A204.1 (cell line): ENCODE results near the gene DENND1A.
"Not testable (repeated sequence)": the region's sequence is repeated elsewhere in the genome, so short reads cannot be mapped to it uniquely, and the experiment has no call there.

Experiments
- FAIRE-seq: peaks from 2 replicates; lab custom pipeline; 2012; peaks lifted over from hg19 to GRCh38; lab: Jason Lieb, UNC

DENND1A gene

GRCh38 chr9:123914517-123915196 lies 15.3 kb downstream of the DENND1A start:
- no peak for FAIRE-seq

GRCh38 chr9:123912167-123912897 lies 17.6 kb downstream of the DENND1A start:
- no peak for FAIRE-seq

GRCh38 chr9:123911024-123911423 lies 18.9 kb downstream of the DENND1A start:
- FAIRE-seq = no peak

GRCh38 chr9:123909192-123909591 lies 20.7 kb downstream of the DENND1A start:
- not testable (repeated sequence) for FAIRE-seq

- FAIRE-seq = not testable (repeated sequence)
Observed at GRCh38 chr9:123903550-123903949, 26.4 kb downstream of the DENND1A start.

DNA sequence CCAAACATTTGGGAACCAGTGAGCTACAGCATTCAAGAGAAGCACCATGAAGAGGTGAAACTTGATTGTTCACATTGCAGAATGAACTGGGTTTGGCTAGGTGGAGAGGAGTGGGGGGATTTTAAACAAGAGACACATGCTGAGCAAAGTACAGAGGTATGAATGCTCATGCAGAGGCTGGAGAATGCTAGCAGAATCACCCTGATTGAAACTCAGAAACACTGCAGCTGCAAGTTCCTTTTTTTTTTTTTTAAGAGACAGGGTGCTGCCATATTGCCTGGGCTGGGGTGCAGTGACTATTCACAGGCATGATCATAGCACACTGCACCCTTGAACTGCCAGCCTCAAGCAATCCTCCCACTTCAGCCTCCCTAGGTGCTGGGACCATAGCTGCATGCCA lies 35.1 kb downstream of the DENND1A start:
- FAIRE-seq = no peak

GRCh38 chr9:123893831-123894460 lies 36.0 kb downstream of the DENND1A start:
- FAIRE-seq = no peak

GRCh38 chr9:123893115-123893514 lies 36.8 kb downstream of the DENND1A start:
- no peak for FAIRE-seq

DNA sequence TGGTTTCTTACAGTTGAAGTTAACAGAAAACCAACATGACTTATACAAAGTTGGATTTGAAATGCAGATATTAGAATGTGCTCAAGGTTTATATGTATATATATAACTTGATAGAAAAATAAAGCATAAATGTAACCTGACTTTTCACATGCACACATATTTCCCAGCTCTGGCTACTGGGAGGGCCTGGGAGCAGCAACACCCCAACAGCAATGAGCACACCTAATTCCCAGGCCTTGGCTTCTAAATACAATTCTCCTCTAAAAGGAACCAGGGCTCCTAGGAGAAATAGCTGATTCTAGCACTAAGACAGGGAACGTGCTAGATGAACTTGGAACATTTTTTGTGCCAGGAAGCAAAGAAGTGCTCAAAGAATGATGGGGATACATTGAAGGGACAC lies 42.1 kb downstream of the DENND1A start:
- no peak for FAIRE-seq

DNA sequence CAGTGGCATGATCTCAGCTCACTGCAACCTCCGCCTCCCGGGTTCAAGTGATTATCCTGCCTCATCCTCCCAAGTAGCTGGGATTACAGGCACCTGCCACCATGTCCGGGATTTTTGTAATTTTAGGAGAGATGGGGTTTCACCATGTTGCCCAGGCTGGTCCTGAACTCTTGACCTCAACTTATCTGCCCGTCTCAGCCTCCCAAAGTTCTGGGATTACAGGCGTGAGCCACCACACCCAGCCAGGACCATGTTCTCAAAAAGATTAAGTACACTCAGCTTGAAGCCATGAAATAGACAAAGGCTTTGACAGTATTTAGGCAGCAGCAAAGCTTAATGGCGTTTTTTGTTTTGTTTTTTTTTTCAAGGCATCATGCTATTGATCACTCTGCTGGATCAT lies 44.1 kb downstream of the DENND1A start:
- not testable (repeated sequence) for FAIRE-seq

GRCh38 chr9:123883634-123884033 lies 46.3 kb downstream of the DENND1A start:
- no peak for FAIRE-seq

GRCh38 chr9:123881604-123882003 lies 48.3 kb downstream of the DENND1A start:
- no peak for FAIRE-seq

DNA sequence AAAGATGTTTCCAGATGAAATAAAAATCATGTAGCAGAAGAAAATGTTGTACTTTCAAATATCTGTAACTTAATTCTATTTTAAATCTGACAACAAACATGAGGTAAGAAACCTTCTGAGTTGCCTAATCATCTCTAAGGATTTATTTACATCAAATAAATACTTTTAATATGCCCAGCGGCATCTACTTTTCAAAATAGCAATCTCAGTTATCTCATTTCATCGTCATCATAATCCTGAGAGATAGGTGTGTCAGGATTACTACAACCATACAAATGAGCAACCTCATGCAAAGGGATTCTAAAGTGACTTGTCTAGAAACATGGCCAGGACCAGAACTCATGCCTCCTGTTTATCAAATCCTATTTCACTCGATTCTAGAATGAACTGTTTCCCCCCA lies 49.5 kb downstream of the DENND1A start:
- no peak for FAIRE-seq

GRCh38 chr9:123876750-123877149 lies 53.2 kb downstream of the DENND1A start:
- FAIRE-seq = no peak

GRCh38 chr9:123872710-123873109 lies 57.2 kb downstream of the DENND1A start:
- FAIRE-seq = no peak

DNA sequence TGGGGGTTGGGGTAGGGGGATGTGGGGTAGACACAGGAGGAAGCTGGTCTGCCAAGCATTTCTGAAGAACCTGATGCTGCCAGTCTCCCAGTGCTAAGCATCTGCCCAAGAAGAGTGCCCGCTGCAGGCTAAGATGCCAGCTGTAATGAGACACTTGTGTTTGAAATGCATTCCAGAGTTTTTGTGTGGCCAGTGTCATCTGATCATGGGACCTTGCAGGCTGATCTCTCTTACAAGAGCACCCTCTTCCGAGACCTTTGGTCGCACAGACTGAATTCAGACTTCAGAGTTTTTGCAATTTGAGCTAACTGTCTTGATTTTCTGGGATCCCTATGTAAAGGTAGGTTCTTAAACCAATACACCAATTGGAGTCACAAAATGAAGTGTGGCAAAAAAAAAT lies 58.1 kb downstream of the DENND1A start:
- no peak for FAIRE-seq

DNA sequence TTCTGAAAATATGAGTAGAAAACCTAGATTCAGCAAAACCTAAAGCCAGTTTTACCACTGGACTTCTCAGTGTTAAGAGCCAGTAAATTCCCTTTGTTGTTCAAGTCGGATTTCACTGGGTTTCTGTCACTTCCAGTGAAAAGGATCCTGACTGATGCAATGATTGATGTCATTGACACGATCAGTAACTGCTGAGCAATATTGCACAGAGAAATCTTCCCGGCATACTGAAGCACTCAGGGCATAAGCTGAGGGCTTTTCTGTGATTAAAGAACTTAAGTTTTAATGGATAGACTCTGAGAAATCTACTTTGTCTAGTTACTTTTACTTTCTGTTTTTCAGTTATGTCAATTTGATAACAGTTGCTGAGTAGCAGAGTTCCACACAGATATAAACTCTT lies 61.9 kb downstream of the DENND1A start:
- peak; percentile 34 for FAIRE-seq

DNA sequence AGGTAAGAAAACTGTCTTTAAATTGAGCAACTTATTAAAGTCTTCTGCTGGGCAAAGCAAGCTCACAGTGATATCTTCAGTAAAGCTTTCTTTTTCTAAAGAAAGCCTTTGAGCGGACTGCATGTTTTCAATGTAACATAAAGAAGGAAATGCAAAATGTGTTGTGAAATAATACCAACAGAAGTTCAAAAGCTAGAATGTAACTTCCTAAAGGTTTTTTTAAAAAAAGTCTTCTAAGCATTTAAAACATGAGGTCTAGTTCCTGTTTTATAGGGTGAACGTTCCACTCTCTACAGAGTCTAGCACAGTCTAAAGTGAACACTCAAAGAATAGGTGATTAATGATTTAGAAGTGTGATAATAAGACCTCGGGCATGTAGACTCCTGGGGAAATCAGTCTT lies 62.9 kb downstream of the DENND1A start:
- no peak for FAIRE-seq

GRCh38 chr9:123866497-123866896 lies 63.4 kb downstream of the DENND1A start:
- FAIRE-seq = no peak

GRCh38 chr9:123865226-123866000 lies 64.5 kb downstream of the DENND1A start:
- FAIRE-seq = no peak

DNA sequence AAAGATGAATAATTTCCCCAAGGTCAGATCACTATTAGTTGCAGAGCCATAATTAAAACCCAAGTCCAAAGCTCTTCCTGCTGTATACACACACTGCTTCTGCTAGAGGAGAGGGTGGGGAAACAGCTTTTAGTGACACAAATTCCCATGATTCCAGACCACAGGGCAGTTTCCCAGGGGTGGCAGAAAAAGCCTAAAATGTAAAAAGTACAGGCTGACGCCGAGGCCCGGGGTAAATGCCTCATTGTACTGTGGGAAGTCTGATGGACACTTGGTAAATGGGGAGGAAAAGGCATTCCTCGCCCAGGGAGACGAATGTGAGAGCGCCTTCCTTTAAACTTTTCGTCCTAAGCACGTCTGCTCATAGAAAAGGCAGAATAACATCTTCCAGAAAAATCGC lies 65.7 kb downstream of the DENND1A start:
- no peak for FAIRE-seq

- no peak for FAIRE-seq
Observed at GRCh38 chr9:123863164-123863855, 66.6 kb downstream of the DENND1A start.
